GM19467 (cell line): ENCODE data around the gene OTUD7B.
"Not testable (repeated sequence)": the region's sequence is repeated elsewhere in the genome, so short reads cannot be mapped to it uniquely, and the experiment has no call there.

Experiments
- ATAC-seq: cut with Tn5 transposase; IDR thresholded peaks from one replicate; pipeline ENCODE4 v1.9.1; 2021; ENCODE audit warnings: mild to moderate bottlenecking, moderate library complexity; ENCODE audit not compliant: unreplicated experiment

The OTUD7B gene

GRCh38 chr1:150010393-150011115, at the start of gene OTUD7B:
TSS of gene OTUD7B (minus strand) at chr1:150010726. CDS start at chr1:149977510, 33,216 bp downstream.
- peak; percentile 80 for ATAC-seq

DNA sequence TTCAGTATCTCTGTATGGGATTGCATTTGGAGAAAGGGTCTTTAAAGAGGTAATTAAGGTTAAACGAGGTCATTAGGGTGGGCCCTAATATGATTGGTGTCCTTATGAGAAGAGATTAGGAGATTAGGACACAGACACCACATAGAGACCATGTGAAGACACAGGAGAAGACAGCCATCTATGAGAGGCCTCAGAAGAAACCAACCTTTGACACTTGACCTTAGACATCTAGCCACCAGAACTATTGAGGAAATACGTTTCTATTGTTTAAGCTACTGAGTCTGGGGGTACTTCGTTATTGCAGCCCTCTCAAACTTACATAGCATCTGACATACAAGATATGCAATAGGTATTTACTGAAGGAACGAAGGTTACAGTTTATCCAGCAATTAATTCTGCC, 49.7 kb upstream of the OTUD7B start:
- ATAC-seq: no peak

DNA sequence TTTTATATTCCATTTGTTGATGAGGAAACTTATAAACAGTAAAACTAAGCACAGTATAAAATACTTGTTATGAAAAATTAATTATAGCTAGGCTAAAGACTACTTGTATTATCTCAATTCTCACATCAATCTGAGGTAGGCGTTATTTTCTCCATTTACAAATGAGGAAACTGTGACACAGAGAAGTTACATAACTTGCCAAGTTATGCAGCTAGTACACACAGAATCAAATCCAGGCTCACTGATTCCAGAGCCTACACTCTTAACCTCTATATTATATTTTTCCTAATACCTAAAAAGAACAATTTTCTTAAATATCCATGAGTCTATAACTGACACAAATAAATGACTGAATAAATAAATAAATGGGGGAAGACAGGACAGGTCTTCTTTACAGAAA, 45.9 kb upstream of the OTUD7B start:
- ATAC-seq: no peak

DNA sequence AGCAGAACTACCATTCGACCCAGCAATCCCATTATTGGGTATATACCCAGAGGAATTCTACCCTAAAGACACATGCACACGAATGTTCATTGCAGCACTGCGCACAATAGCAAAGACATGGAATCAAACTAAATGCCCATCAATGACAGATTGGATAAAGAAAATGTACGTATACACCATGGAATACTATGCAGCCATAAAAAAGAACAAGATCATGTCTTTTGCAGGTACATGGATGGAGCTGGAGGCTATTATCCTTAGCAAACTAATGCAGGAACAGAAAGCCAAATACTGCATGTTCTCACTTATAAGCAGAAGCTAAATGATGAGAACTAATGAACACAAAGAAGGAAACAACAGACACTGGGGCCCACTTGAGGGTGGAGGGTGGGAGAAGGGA, 45.0 kb upstream of the OTUD7B start:
- not testable (repeated sequence) for ATAC-seq

- ATAC-seq: no peak
Observed at GRCh38 chr1:150053926-150054325, 43.4 kb upstream of the OTUD7B start.

- ATAC-seq: not testable (repeated sequence)
Observed at GRCh38 chr1:150051905-150052412, 41.4 kb upstream of the OTUD7B start.

GRCh38 chr1:150051089-150051373, 40.5 kb upstream of the OTUD7B start:
- no peak for ATAC-seq

DNA sequence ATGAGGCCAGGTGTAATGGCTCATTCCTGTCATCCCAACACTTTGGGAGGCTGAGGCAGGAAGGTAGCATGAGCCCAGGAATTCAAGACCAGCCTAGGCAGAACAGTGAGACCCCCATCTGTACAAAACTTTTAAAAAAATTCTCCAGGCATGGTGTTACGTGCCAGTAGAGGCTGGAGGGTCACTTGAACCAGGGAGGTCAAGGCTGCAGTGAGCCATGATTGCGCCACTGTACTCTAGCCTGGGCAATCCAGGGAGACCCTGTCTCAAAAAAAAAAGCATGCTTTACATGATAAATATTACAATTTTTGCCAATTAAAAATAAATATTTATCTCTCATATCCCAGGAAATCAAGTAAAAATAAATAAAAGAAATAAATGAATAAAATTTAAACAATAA, 39.4 kb upstream of the OTUD7B start:
- no peak for ATAC-seq

DNA sequence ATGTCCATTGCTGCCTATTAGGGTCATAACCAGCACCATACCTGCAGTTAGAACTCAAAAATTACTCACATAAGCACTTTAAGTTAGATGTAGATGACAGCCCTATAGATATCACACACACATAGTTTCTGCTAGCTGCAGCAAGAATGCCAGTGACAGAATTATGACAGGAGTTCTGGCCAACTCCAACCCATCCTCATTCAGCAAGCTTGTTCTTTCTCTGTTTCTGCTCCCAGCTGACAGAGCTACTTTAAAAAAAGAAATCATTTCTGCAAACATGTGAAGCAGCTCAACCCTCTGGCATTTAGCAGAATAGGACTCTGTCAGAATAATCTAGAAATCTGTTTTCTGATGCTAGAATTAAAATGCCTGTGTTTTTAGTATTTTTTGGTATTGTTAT, 23.8 kb upstream of the OTUD7B start:
- ATAC-seq: no peak

GRCh38 chr1:150028322-150028721, 17.8 kb upstream of the OTUD7B start:
- ATAC-seq: no peak

- no peak for ATAC-seq
Observed at GRCh38 chr1:150024156-150024555, 13.6 kb upstream of the OTUD7B start.

DNA sequence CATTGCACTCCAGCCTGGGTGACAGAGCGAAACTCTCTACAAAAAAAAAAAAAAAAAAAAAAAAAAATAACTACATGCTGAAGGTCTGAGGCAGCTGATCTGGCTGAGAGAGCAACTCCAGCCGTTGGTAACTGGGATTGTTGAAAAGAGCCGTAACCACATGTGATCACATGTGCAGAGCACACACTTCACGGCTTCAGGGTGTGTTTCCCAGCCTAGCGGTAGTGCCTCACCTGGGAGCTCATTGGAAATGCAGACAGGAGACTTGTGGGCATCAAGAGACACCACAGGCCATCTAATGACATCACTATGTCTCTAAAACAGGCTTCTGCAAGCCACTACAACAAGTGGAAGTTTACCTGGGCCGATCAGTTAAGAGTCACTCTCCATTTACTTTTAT, 11.8 kb upstream of the OTUD7B start:
- ATAC-seq: no peak

GRCh38 chr1:150021191-150021694, 10.7 kb upstream of the OTUD7B start:
- no peak for ATAC-seq

- ATAC-seq: no peak
Observed at GRCh38 chr1:150020711-150021110, 10.2 kb upstream of the OTUD7B start.

DNA sequence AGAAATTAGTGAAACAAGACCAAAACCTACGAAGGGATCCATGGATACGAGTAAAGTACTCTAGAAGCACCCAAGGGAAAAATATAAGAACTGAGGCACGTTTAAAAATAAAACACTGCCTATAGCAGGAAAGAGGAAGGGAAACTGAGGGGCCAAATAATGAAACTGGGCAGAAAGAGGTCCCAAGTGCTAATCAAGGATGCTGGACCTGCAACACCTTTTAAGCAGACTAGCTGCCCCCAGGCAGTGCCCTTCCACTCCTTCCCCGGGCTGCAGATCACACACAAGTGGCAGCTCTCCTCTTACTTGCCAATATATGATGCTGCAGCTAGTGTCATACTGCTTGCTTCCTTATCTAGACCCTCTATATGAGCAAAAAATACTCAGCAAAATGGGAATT, 7.6 kb upstream of the OTUD7B start:
- no peak for ATAC-seq

GRCh38 chr1:150017206-150017750, 6.8 kb upstream of the OTUD7B start:
- ATAC-seq: no peak

DNA sequence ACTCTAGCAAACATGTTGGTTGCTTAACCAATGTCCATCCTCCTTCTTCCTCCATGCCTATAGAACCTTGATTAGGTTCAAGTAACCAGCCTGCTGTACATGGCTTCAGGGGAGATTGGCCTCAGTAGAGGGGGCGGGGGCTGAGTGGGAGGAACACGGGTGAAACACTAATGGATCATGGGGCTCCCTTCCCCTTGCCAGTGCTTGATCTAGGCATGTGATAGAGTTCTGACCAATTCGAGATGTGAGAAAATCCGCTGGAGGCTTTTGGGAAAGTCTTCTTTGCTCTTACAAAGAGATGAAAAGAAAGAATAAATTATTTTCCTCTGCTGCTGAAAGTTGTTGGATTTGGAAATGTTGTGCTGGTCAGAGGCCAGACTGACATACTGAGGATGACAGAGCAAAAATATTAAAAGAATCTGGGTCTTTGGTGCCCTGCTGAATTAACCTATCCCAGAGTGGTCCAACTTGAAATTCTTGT, 5.2 kb upstream of the OTUD7B start:
- ATAC-seq: no peak

DNA sequence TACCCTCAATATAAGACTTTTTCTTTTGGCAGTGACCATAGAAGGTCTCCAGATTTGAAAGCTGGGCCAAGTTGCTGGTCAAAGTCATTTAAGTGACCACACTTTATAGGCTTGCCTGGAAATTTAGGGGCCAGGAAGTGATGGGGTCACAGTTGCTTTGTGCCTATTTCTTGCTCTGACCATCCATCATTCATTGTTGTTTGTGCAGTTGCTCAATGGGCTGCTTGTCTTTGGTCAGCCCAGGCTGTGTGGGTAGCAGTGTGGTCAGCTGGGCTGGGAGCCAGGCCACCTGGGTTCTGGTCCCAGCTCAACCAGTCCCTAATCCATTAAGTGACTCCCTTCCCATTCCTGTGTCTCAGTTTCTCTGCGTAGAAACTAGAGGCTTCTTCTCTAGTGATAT, 2.1 kb upstream of the OTUD7B start:
- ATAC-seq: no peak

GRCh38 chr1:150009604-150010392, 728 bp downstream of the OTUD7B start:
- peak; percentile 10 for ATAC-seq

DNA sequence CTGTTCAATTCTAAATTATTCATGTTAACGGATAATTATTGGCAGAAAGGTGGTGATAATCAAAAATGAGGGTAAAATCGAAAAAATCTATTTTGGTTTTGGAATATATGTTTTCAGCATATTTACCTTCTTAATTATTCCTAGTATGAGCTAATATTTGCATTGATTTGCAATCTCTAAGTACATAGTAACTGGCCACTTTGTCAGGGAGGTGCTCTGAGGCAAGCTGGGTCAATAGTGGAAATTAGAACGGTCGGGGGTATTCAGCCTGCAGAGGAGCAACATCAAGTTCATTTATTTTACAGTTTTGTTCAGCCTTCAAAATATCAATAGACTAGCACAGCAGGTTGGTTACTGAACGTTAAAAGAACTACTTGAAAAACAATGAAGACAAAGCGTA, 1.8 kb downstream of the OTUD7B start:
- no peak for ATAC-seq

GRCh38 chr1:150006881-150007421, 3.6 kb downstream of the OTUD7B start:
- ATAC-seq: no peak
